ENCODE results near the gene OSMR. TPM values are rescaled to one million over a fixed set of nuclear protein-coding genes. Genes with fewer than 3 reads are reported as not detected.

The OSMR gene
- total and polyA plus RNA-seq, 2 of the 13 experiments (the other 11 are each of a cell fraction or from before 2014, with no cell fraction given) = 21.3 to 86.5 TPM

DNA sequence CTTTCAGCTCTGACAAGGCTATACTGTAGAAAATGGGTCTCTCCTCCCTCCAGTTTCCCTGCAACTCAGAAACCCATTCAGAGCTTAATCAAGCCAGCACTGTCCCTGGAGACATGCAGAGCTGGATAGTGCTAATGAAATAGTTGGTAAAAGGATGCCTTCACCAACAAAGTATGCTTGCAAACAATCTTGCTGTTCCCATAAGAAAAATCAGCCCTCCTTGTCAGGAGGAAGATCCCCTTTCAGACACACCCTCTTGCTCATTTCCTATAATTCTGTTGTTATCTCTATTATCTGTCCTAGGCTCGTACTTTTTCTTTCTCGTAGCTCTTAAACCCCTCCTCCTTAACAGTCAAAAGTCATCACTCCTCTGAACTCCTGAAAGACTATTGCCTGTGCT is 9.9 kb upstream of the OSMR start:
- Histone ChIP-seq H3K9ac (ENCODE audit: insufficient read depth, low read depth, low read length) (no peak overlapping the region), H3K9me3 (ENCODE audit: low read length) (no peaks in the 10 kb centered on the region), H3K4me2 (ENCODE audit: low read depth, low read length) (no peak overlapping the region), H4K20me1 (ENCODE audit: insufficient read depth, low read length) (no peaks in the 10 kb centered on the region), H3K4me1 (ENCODE audit: insufficient read depth, low read length) (peaks cover 50% of the 10 kb centered on the region), H3K27me3 (ENCODE audit: control insufficient read depth in 1 of 2, insufficient read depth in 2 of 2, low read length in 2 of 2) (no peaks in the 10 kb centered on the region), H3K27ac (ENCODE audit: extremely low read length, insufficient read depth, low read length) (no peak overlapping the region), H2AFZ (ENCODE audit: low read length) (no peak overlapping the region), H3K4me3 (replicated peaks in 1 of 3; ENCODE audit: insufficient read depth in 1 of 3, low read depth in 2 of 3, low read length in 3 of 3) (no peak overlapping the region), H3K79me2 (ENCODE audit: insufficient read depth, low read length) (peaks cover 8% of the 10 kb centered on the region), H3K36me3 (replicated peaks in 1 of 2; ENCODE audit: control insufficient read depth in 1 of 2, insufficient read depth in 2 of 2, low read length in 2 of 2) (no peaks in the 10 kb centered on the region)
- FAIRE-seq (no peak), ATAC-seq (no peak), DNase-seq (ENCODE audit: low spot score) (no peak)
- TF ChIP-seq, protein P1, sequence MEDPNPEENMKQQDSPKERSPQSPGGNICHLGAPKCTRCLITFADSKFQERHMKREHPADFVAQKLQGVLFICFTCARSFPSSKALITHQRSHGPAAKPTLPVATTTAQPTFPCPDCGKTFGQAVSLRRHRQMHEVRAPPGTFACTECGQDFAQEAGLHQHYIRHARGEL (CRISPR knock-in tag; IDR thresholded peaks at IDR 0.05) = no peak
- TF ChIP-seq REPIN1 (CRISPR knock-in tag; IDR thresholded peaks at IDR 0.05; ENCODE audit: borderline replicate concordance, low read depth) (no peak), ZKSCAN5 (CRISPR knock-in tag; IDR thresholded peaks at IDR 0.05) (no peak), SP4 (CRISPR knock-in tag; IDR thresholded peaks at IDR 0.05) (no peak), TBL1XR1 (IDR thresholded peaks at IDR 0.05; ENCODE audit: borderline replicate concordance, low read length, partially characterized antibody) (no peak), MIER3 (CRISPR knock-in tag; IDR thresholded peaks at IDR 0.05; ENCODE audit: borderline replicate concordance) (no peak), MAZ (IDR thresholded peaks at IDR 0.05; ENCODE audit: borderline replicate concordance, low read depth, low read length) (no peak), MAZ (CRISPR knock-in tag; IDR thresholded peaks at IDR 0.05; ENCODE audit: low read depth) (no peak), ZNF333 (CRISPR knock-in tag; IDR thresholded peaks at IDR 0.05; ENCODE audit: borderline replicate concordance) (no peak), ZNF572 (CRISPR knock-in tag; IDR thresholded peaks at IDR 0.05) (no peak), KDM4B (CRISPR knock-in tag; IDR thresholded peaks at IDR 0.05) (no peak), E2F5 (CRISPR knock-in tag; conservative IDR thresholded peaks at IDR 0.05) (no peak), THYN1 (CRISPR knock-in tag; IDR thresholded peaks at IDR 0.05; ENCODE audit: borderline replicate concordance, low read depth) (no peak), CBX1 (IDR thresholded peaks at IDR 0.05; ENCODE audit: low read depth) (no peak), CCAR2 (optimal IDR thresholded peaks at IDR 0.05; ENCODE audit: low read depth, low read length) (no peak), PLSCR1 (CRISPR knock-in tag; IDR thresholded peaks at IDR 0.05; ENCODE audit: borderline replicate concordance) (no peak)
- TF ChIP-seq, protein P2, sequence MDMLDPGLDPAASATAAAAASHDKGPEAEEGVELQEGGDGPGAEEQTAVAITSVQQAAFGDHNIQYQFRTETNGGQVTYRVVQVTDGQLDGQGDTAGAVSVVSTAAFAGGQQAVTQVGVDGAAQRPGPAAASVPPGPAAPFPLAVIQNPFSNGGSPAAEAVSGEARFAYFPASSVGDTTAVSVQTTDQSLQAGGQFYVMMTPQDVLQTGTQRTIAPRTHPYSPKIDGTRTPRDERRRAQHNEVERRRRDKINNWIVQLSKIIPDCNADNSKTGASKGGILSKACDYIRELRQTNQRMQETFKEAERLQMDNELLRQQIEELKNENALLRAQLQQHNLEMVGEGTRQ (IDR thresholded peaks at IDR 0.05; ENCODE audit: low read depth, low read length) = no peak
- TF ChIP-seq, protein P2 (CRISPR knock-in tag; IDR thresholded peaks at IDR 0.05; ENCODE audit: borderline replicate concordance) = no peak
- TF ChIP-seq, protein P3, sequence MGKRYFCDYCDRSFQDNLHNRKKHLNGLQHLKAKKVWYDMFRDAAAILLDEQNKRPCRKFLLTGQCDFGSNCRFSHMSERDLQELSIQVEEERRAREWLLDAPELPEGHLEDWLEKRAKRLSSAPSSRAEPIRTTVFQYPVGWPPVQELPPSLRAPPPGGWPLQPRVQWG (CRISPR knock-in tag; IDR thresholded peaks at IDR 0.05; ENCODE audit: borderline replicate concordance, low read depth) = no peak
- ChIA-PET POLR2A (no interaction called here), CTCF (ENCODE audit: low intra/inter-chr PET ratio, low total read pairs) (no interaction called here)
- in situ Hi-C loops (cut with HindIII; ENCODE audit: extremely low pct_ligation_motif_present, low pct_unique_long_range_greater_than_20kb) = no loop called here
- 97% methylated on average over 2 of the region's 2 CpGs for WGBS (ENCODE audit: low lambda C conversion rate)
- no TSS peak for BruUV-seq (replicated peaks)
- intact Hi-C loops (cut with micrococcal nuclease; ENCODE audit: unreplicated experiment) = no loop called here
